K562 (cell line): ENCODE data around the gene ATP13A1. TPM values are rescaled to one million over a fixed set of nuclear protein-coding genes. Genes with fewer than 3 reads are reported as not detected.
A peak's percentile ranks its signal among the peaks of the same experiment; 100 is the strongest.

Source experiments
- ATAC-seq: fragments of 200-7000 bp; cut with Tn5 transposase; 3 replicates; pipeline ENCODE4 v1.9.1; 2020; ENCODE audit warnings: moderate library complexity
- BruUV-seq: library from RNA; stranded (reverse); fragments of 400-500 nt; replicated peaks from 2 replicates; lab custom pipeline; 2021; lab: Mats Ljungman, UMichigan
- CTCF ChIA-PET: fragments of 300-600 bp; formaldehyde crosslinking; extraction: SDS; loops from one replicate; lab custom pipeline; 2021; ENCODE audit warnings: low intra/inter-chr PET ratio; lab: Yijun Ruan, JAX
- POLR2A ChIA-PET: fragments of 300-600, 350-650 bp; sonication (Branson Sonifier 250); formaldehyde crosslinking; extraction: SDS; loops from one replicate; lab custom pipeline; 2021; ENCODE audit warnings: antibody characterized with exemption, inconsistent platforms; lab: Yijun Ruan, JAX
- DNase-seq, 4 experiments: peaks; one replicate each; pipeline versions ENCODE4 v3.0.0 to v3.0.0-alpha.2; 2011 to 2018; ENCODE audit warnings: low spot score in 3 of 4, mixed read lengths in 3 of 4; ENCODE audit errors: extremely low read depth in 1 of 4
- FAIRE-seq: peaks from 2 replicates; lab custom pipeline; 2011; peaks lifted over from hg19 to GRCh38; lab: Jason Lieb, UNC
- H2AFZ ChIP-seq: 2 replicates; pipeline ENCODE4 v1.6.0; 2011; ENCODE audit warnings: low read depth, low read length, control low read depth, inconsistent platforms
- H3K27ac ChIP-seq: fragments of 200-600 bp; 3 replicates; pipeline ENCODE4 v1.8.0; 2011; ENCODE audit warnings: low read depth, mild to moderate bottlenecking, control low read depth, inconsistent platforms, low read length, moderate library complexity, mixed read lengths; ENCODE audit errors: extremely low read depth
- H3K27me3 ChIP-seq, 2 experiments: fragments of 300-600 bp in 1 of 2; 2 replicates in 1 of 2; 3 replicates in 1 of 2; pipeline versions ENCODE4 v1.6.0 to v1.8.0; 2011; ENCODE audit warnings: inconsistent platforms in 2 of 2, low read length in 2 of 2, mild to moderate bottlenecking in 1 of 2, mixed read lengths in 1 of 2, moderate library complexity in 1 of 2; ENCODE audit not compliant: control insufficient read depth in 2 of 2, insufficient read depth in 2 of 2
- H3K36me3 ChIP-seq: fragments of 300-600 bp; 3 replicates; pipeline ENCODE4 v1.8.0; 2011; ENCODE audit warnings: mild to moderate bottlenecking, low read length, inconsistent platforms; ENCODE audit not compliant: control insufficient read depth, insufficient read depth
- H3K4me1 ChIP-seq, 2 experiments: fragments of 200-600 bp in 1 of 2; replicated peaks in 1 of 2; 2 replicates in 1 of 2; 3 replicates in 1 of 2; pipeline versions ENCODE4 v1.5.1 to v1.8.0; 2011; ENCODE audit warnings: inconsistent platforms in 2 of 2, low read length in 2 of 2, mild to moderate bottlenecking in 1 of 2, mixed read lengths in 1 of 2, moderate library complexity in 1 of 2; ENCODE audit not compliant: control insufficient read depth in 2 of 2, insufficient read depth in 2 of 2
- H3K4me2 ChIP-seq: 2 replicates; pipeline ENCODE4 v1.6.1; 2011; ENCODE audit warnings: low read length, control low read depth, inconsistent platforms, mixed read lengths; ENCODE audit not compliant: insufficient read depth
- H3K4me3 ChIP-seq: fragments of 200-600 bp; sonication (generic), shearing (Covaris generic); 2 replicates; pipeline ENCODE4 v1.5.1; 2016; ENCODE audit warnings: control low read depth, inconsistent platforms
- H3K79me2 ChIP-seq: fragments of 200-600 bp; 3 replicates; pipeline ENCODE4 v1.8.0; 2011; ENCODE audit warnings: low read length, inconsistent platforms; ENCODE audit not compliant: control insufficient read depth, insufficient read depth
- H3K9ac ChIP-seq, 2 experiments: 2 replicates each; pipeline versions ENCODE4 v1.6.0 to v1.6.1; 2011; ENCODE audit warnings: low read depth in 2 of 2, low read length in 2 of 2, control low read depth in 1 of 2, inconsistent platforms in 1 of 2, mild to moderate bottlenecking in 1 of 2, mixed read lengths in 1 of 2; ENCODE audit not compliant: insufficient read depth in 1 of 2
- H3K9me1 ChIP-seq: one replicate; pipeline ENCODE4 v1.6.0; 2011; ENCODE audit warnings: inconsistent platforms, mild to moderate bottlenecking, low read length, moderate library complexity; ENCODE audit not compliant: control insufficient read depth, insufficient read depth
- H3K9me3 ChIP-seq: replicated peaks from 2 replicates; pipeline ENCODE4 v1.5.1; 2011; ENCODE audit warnings: low read depth, low read length, inconsistent platforms; ENCODE audit not compliant: control insufficient read depth, insufficient read depth
- H4K20me1 ChIP-seq: replicated peaks from 2 replicates; pipeline ENCODE4 v1.6.1; 2011; ENCODE audit warnings: low read length, inconsistent platforms, mixed read lengths; ENCODE audit not compliant: control insufficient read depth, insufficient read depth
- CSDE1 ChIP-seq, 2 experiments: fragments of 450-650 bp; IDR thresholded peaks; 2 replicates each; pipeline ENCODE4 v1.6.1; 2016; ENCODE audit warnings: mild to moderate bottlenecking in 1 of 2
- GATAD2A ChIP-seq: fragments of 450-650 bp; IDR thresholded peaks from 2 replicates; pipeline ENCODE4 v1.6.1; 2017
- MECOM ChIP-seq: fragments of 250-450 bp; sonication (Bioruptor Pico); IDR thresholded peaks from 2 replicates; pipeline ENCODE4 v1.8.0; 2022; ENCODE audit warnings: inconsistent platforms
- NCOA1 ChIP-seq: fragments of 450-650 bp; IDR thresholded peaks from 2 replicates; pipeline ENCODE4 v1.6.1; 2016; ENCODE audit warnings: low read depth
- RNF2 ChIP-seq: sonication (generic); IDR thresholded peaks from 2 replicates; pipeline ENCODE4 v1.6.1; 2016
- SAFB ChIP-seq: fragments of 200-400 bp; formaldehyde crosslinking; IDR thresholded peaks from 2 replicates; pipeline ENCODE4 v1.6.1; 2017; ENCODE audit warnings: low read depth, low read length, borderline replicate concordance
- ZNF324 ChIP-seq: fragments of 250-450 bp; sonication (Bioruptor Pico); IDR thresholded peaks from 2 replicates; pipeline ENCODE4 v1.4.0; 2020; ENCODE audit warnings: mild to moderate bottlenecking
- WGBS: fragments of 100-300 bp; shearing (Covaris generic); methylation state at CpG from one replicate; pipeline ENCODE4 v1.1.6; 2016; ENCODE audit warnings: low coverage, mixed read lengths; ENCODE audit not compliant: insufficient coverage; ENCODE audit errors: missing lambda C conversion rate; 5-methylcytosine and 5-hydroxymethylcytosine counted together
- in situ Hi-C: fragments of 300-500 bp; cut with MboI; formaldehyde crosslinking; loops from 4 replicates; pipeline ENCODE4 v1.15.0; 2018; ENCODE audit warnings: inconsistent platforms, mixed read lengths
- intact Hi-C: fragments of 100-400 bp; cut with micrococcal nuclease; formaldehyde crosslinking; loops from 2 replicates; pipeline ENCODE4 v1.14.2; 2022
- polyA plus RNA-seq, 8 experiments: library from polyadenylated mRNA; depleted of rRNA in 4 of 8; stranded (reverse) in 5 of 8; unstranded in 3 of 8; fragments of >200 nt; fragmentation: Nextera tagmentation in 2 of 8; fragmentation: Illumina TruSeq in 1 of 8; extraction: Ambion mirVana in 2 of 8; extraction: Trizol in 1 of 8; gene quantifications; 2 replicates each; pipeline versions ENCODE4 v1.2.1 to v1.2.3, GENCODE V29; 2011 to 2014; ENCODE audit warnings: inconsistent platforms in 1 of 8, missing spikeins in 1 of 8
- total RNA-seq, 7 experiments: library from RNA; depleted of rRNA in 6 of 7; stranded (reverse); fragments of >200 nt in 6 of 7; fragmentation: Illumina TruSeq in 2 of 7; extraction: Trizol in 2 of 7; gene quantifications; 2 replicates each; pipeline versions ENCODE4 v1.2.1 to v1.2.3, GENCODE V29; 2011 to 2021; ENCODE audit warnings: low replicate concordance in 1 of 7
- TF ChIP-seq, protein P1 (sequence below), 3 experiments: fragments of 200-800 bp in 1 of 3; sonication (Bioruptor generic) in 1 of 3; sonication (generic) in 1 of 3; formaldehyde crosslinking in 1 of 3; IDR thresholded peaks; 2 replicates each; pipeline versions ENCODE4 v1.6.1 to v1.8.0; 2016 to 2022; ENCODE audit warnings: mild to moderate bottlenecking in 2 of 3, missing compliant biosample characterization in 2 of 3, missing genetic modification characterization in 2 of 3, missing genetic modification reagents in 1 of 3
- TF ChIP-seq, protein P2 (sequence below), 2 experiments: fragments of 450-650 bp in 1 of 2; sonication (generic) in 1 of 2; formaldehyde crosslinking in 1 of 2; IDR thresholded peaks in 1 of 2; conservative IDR thresholded peaks in 1 of 2; 2 replicates each; pipeline versions ENCODE4 v1.6.1 to v1.8.1; 2016 to 2023; ENCODE audit warnings: mild to moderate bottlenecking in 2 of 2, moderate library complexity in 2 of 2, inconsistent platforms in 1 of 2, missing genetic modification reagents in 1 of 2
- TF ChIP-seq, protein P3 (sequence below): IDR thresholded peaks from 3 replicates; pipeline ENCODE4 v1.6.1; 2011; ENCODE audit warnings: borderline replicate concordance, mild to moderate bottlenecking; ENCODE audit not compliant: insufficient read length, insufficient read depth
- TF ChIP-seq, protein P4 (sequence below): sonication (generic); formaldehyde crosslinking; IDR thresholded peaks from 2 replicates; pipeline ENCODE4 v1.9.0; 2022; ENCODE audit warnings: mild to moderate bottlenecking, missing genetic modification reagents

The ATP13A1 gene
- total and polyA plus RNA-seq, 9 of the 15 experiments (the other 6 are each of a cell fraction or from before 2014, with no cell fraction given): 0.90 to 83.8 (median 23.1) TPM

DNA sequence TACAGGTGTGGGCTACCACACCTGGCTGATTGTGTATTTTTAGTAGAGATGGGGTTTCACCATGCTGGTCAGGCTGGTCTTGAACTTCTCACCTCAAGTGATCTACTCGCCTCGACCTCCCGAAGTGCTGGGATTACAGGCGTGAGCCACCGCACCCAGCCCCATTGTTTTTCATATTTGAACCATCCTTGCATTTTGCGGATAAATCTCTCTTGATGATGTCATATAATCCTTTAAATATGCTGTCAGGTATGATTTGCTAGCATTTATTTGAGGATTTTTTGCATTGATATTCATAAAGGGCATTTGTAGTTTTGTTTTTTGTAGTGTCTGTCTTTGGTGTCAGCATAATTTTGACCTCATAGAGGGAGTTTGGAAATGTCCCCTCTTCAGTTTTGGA lies 10.8 kb upstream of the ATP13A1 start:
- no peak for FAIRE-seq
- peaks cover 6 to 9% of the 10 kb centered on the region in 2 experiments for H3K4me1 ChIP-seq
- peaks cover 18% of the 10 kb centered on the region for H3K9me3 ChIP-seq
- no peaks in the 10 kb centered on the region for H3K9me1 ChIP-seq
- H4K20me1 ChIP-seq: no peaks in the 10 kb centered on the region
- ATAC-seq: no peak
- H3K36me3 ChIP-seq: peaks cover 47% of the 10 kb centered on the region
- H2AFZ ChIP-seq: no peak overlapping the region
- peaks cover 18% of the 10 kb centered on the region for H3K79me2 ChIP-seq
- no peak for DNase-seq
- no peaks in the 10 kb centered on the region for H3K27me3 ChIP-seq
- ChIA-PET POLR2A (no interaction called here), CTCF (no interaction called here)
- TF ChIP-seq MECOM (CRISPR knock-in tag) (no peak), NCOA1 (no peak), ZNF324 (peak; percentile 56; the same call in 1 of the 2 replicates), SAFB (no peak), GATAD2A (no peak), RNF2 (no peak), CSDE1 (IDR thresholded peaks at IDR 0.05) (no peak)
- TF ChIP-seq, protein P1, sequence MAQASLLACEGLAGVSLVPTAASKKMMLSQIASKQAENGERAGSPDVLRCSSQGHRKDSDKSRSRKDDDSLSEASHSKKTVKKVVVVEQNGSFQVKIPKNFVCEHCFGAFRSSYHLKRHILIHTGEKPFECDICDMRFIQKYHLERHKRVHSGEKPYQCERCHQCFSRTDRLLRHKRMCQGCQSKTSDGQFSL (CRISPR knock-in tag; IDR thresholded peaks at IDR 0.05): no peak
- TF ChIP-seq, protein P1 (tag; IDR thresholded peaks at IDR 0.05): no peak
- TF ChIP-seq, protein P2, sequence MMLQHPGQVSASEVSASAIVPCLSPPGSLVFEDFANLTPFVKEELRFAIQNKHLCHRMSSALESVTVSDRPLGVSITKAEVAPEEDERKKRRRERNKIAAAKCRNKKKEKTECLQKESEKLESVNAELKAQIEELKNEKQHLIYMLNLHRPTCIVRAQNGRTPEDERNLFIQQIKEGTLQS (IDR thresholded peaks at IDR 0.05): peak; percentile 31; the same call in 1 of the 2 replicates
- TF ChIP-seq, protein P2 (CRISPR knock-in tag; conservative IDR thresholded peaks at IDR 0.05): no peak
- TF ChIP-seq, protein P3, sequence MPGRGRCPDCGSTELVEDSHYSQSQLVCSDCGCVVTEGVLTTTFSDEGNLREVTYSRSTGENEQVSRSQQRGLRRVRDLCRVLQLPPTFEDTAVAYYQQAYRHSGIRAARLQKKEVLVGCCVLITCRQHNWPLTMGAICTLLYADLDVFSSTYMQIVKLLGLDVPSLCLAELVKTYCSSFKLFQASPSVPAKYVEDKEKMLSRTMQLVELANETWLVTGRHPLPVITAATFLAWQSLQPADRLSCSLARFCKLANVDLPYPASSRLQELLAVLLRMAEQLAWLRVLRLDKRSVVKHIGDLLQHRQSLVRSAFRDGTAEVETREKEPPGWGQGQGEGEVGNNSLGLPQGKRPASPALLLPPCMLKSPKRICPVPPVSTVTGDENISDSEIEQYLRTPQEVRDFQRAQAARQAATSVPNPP: no peak
- TF ChIP-seq, protein P4, sequence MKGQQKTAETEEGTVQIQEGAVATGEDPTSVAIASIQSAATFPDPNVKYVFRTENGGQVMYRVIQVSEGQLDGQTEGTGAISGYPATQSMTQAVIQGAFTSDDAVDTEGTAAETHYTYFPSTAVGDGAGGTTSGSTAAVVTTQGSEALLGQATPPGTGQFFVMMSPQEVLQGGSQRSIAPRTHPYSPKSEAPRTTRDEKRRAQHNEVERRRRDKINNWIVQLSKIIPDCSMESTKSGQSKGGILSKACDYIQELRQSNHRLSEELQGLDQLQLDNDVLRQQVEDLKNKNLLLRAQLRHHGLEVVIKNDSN (CRISPR knock-in tag): no peak
- H3K9ac ChIP-seq: no peak overlapping the region
- 89% methylated on average over 6 of the region's 6 CpGs for WGBS
- in situ Hi-C loops (no loop called here), intact Hi-C loops (no loop called here)
- no peak overlapping the region for H3K4me2 ChIP-seq
- BruUV-seq: no TSS peak
- no peak overlapping the region for H3K27ac ChIP-seq
- no peak overlapping the region for H3K4me3 ChIP-seq
